ENCODE measurements around the gene FNDC3A.
"Not testable (repeated sequence)": the region's sequence is repeated elsewhere in the genome, so short reads cannot be mapped to it uniquely, and the experiment has no call there.

Gene FNDC3A

GRCh38 chr13:49112782-49113525 lies 137.2 kb downstream of the FNDC3A start:
- no peaks in the 10 kb centered on the region for H3K27me3 ChIP-seq (ENCODE audit: insufficient read depth, poor library complexity, severe bottlenecking)
- no peak overlapping the region for H3K27ac ChIP-seq (replicated peaks)
- DNase-seq (ENCODE audit: low read depth in 1 of 2, low spot score in 1 of 2): peak in 1 of 2 experiments; percentile 36
- peak overlapping the region; percentile 56 for H3K4me3 ChIP-seq (replicated peaks; ENCODE audit: insufficient read depth, low read length)
- TF ChIP-seq GABPA (IDR thresholded peaks at IDR 0.05; ENCODE audit: low read depth): no peak
- TF ChIP-seq REST (IDR thresholded peaks at IDR 0.05; ENCODE audit: insufficient replicate concordance, low read depth): no peak
- TF ChIP-seq POLR2AphosphoS5 (IDR thresholded peaks at IDR 0.05; ENCODE audit: low read depth): no peak
- no peak for TF ChIP-seq CTCF (IDR thresholded peaks at IDR 0.05; ENCODE audit: insufficient read depth, low read length)
- no peak for TF ChIP-seq SPI1 (IDR thresholded peaks at IDR 0.05; ENCODE audit: borderline replicate concordance, low read depth)

GRCh38 chr13:49113526-49114286 lies 138.0 kb downstream of the FNDC3A start:
- H3K27ac ChIP-seq (replicated peaks): peak overlapping the region; percentile 23
- TF ChIP-seq GABPA (IDR thresholded peaks at IDR 0.05; ENCODE audit: low read depth) (no peak), REST (IDR thresholded peaks at IDR 0.05; ENCODE audit: insufficient replicate concordance, low read depth) (no peak), POLR2AphosphoS5 (IDR thresholded peaks at IDR 0.05; ENCODE audit: low read depth) (no peak), SPI1 (IDR thresholded peaks at IDR 0.05; ENCODE audit: borderline replicate concordance, low read depth) (no peak), CTCF (IDR thresholded peaks at IDR 0.05; ENCODE audit: insufficient read depth, low read length) (no peak)
- H3K27me3 ChIP-seq (ENCODE audit: insufficient read depth, poor library complexity, severe bottlenecking): no peaks in the 10 kb centered on the region
- H3K4me3 ChIP-seq (replicated peaks; ENCODE audit: insufficient read depth, low read length): no peak overlapping the region
- no peak for DNase-seq (ENCODE audit: low read depth in 1 of 2, low spot score in 1 of 2)

- no peak for TF ChIP-seq SPI1 (IDR thresholded peaks at IDR 0.05; ENCODE audit: borderline replicate concordance, low read depth)
- TF ChIP-seq CTCF (IDR thresholded peaks at IDR 0.05; ENCODE audit: insufficient read depth, low read length): no peak
- no peak for TF ChIP-seq REST (IDR thresholded peaks at IDR 0.05; ENCODE audit: insufficient replicate concordance, low read depth)
- no peak for DNase-seq (ENCODE audit: low read depth in 1 of 2, low spot score in 1 of 2)
- no peaks in the 10 kb centered on the region for H3K27me3 ChIP-seq (ENCODE audit: insufficient read depth, poor library complexity, severe bottlenecking)
- H3K27ac ChIP-seq (replicated peaks): no peak overlapping the region
- no peak overlapping the region for H3K4me3 ChIP-seq (replicated peaks; ENCODE audit: insufficient read depth, low read length)
Observed at GRCh38 chr13:49116873-49117272, 141.2 kb downstream of the FNDC3A start.

- not testable (repeated sequence) for H3K4me3 ChIP-seq (replicated peaks; ENCODE audit: insufficient read depth, low read length); H3K27me3 ChIP-seq (ENCODE audit: insufficient read depth, poor library complexity, severe bottlenecking); DNase-seq (ENCODE audit: low read depth in 1 of 2, low spot score in 1 of 2); H3K27ac ChIP-seq (replicated peaks)
Observed at GRCh38 chr13:49118455-49118854, 142.7 kb downstream of the FNDC3A start.

All from HL-60 (cell line).